ENCODE results near the gene ECEL1.

DNA sequence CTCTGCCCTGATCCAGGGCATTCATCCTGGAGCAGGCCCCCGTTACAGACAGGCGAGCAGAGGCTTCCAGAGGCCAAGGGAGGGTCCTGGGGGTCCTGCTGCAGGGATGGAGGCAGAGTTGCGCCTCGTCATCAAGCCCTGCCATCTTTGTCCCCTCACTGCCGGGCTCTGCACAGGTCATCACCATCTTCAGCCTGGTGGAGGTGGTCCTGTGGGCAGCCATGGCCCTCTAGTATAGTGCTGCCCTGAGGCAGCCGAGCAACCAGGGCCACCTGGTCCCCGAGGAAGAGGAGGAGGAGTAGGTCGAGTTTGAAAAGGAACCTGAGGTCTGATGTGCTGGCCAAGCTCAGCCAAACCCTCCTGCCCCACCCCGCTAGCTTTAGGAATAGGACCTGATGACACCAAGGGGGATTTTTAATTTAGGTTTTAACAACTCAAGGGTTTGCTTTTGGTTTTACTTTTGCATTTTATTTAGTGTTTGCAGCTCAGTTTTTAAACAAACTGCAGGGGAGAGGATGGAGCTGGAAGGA, 40.5 kb downstream of the ECEL1 start:
- no peak for TF ChIP-seq EZH2 (IDR thresholded peaks at IDR 0.05; ENCODE audit: insufficient read depth, poor library complexity, severe bottlenecking)
- no peak for TF ChIP-seq EZH2phosphoT487 (IDR thresholded peaks at IDR 0.05; ENCODE audit: insufficient read depth, low read depth)
